ENCODE measurements around the gene MZF1. TPM values are rescaled to one million over a fixed set of nuclear protein-coding genes. Genes with fewer than 3 reads are reported as not detected.

The MZF1 gene
- total and polyA plus RNA-seq, 9 of the 15 experiments (the other 6 are each of a cell fraction or from before 2014, with no cell fraction given) = 0.31 to 29.3 (median 11.5) TPM

GRCh38 chr19:58571575-58571947 lies 1.6 kb downstream of the MZF1 start:
- intact Hi-C loops (cut with micrococcal nuclease) = no loop called here
- no peak for DNase-seq (ENCODE audit: extremely low read depth in 1 of 4, low spot score in 3 of 4)

More at GRCh38 chr19:58571575-58571947, 1.6 kb downstream of the MZF1 start:
- Histone ChIP-seq H3K79me2 (ENCODE audit: control insufficient read depth, insufficient read depth, low read length) (peaks cover 19% of the 10 kb centered on the region), H3K36me3 (ENCODE audit: control insufficient read depth, insufficient read depth, low read length) (peaks cover 42% of the 10 kb centered on the region; the same call in 2 of the 3 replicates), H3K4me3 (no peak overlapping the region), H3K27ac (ENCODE audit: extremely low read depth, low read depth, low read length) (no peak overlapping the region), H3K9ac (ENCODE audit: insufficient read depth in 1 of 2, low read depth in 2 of 2, low read length in 2 of 2) (no peak overlapping the region), H3K9me1 (ENCODE audit: control insufficient read depth, insufficient read depth, low read length) (no peaks in the 10 kb centered on the region), H3K4me1 (replicated peaks in 1 of 2; ENCODE audit: control insufficient read depth in 2 of 2, insufficient read depth in 2 of 2, low read length in 2 of 2) (peaks cover 25 to 33% of the 10 kb centered on the region in 2 experiments; a peak in 4 of 5 replicates), H3K27me3 (ENCODE audit: control insufficient read depth in 2 of 2, insufficient read depth in 2 of 2, low read length in 2 of 2) (no peaks in the 10 kb centered on the region), H3K4me2 (ENCODE audit: insufficient read depth, low read length) (peak overlapping the region; percentile 96; the same call in 1 of the 2 replicates), H4K20me1 (replicated peaks; ENCODE audit: control insufficient read depth, insufficient read depth, low read length) (no peaks in the 10 kb centered on the region), H3K9me3 (replicated peaks; ENCODE audit: control insufficient read depth, insufficient read depth, low read depth, low read length) (no peaks in the 10 kb centered on the region), H2AFZ (ENCODE audit: low read depth, low read length) (no peak overlapping the region)
- ChIA-PET CTCF (ENCODE audit: low intra/inter-chr PET ratio) (no interaction called here), POLR2A (interaction anchor here (0.7 to 2.9 kb wide), 3 partner anchors 8 to 16 kb away, joined by 3 to 24 read pairs (median 4); partner anchors contain the start of gene CHMP2A)
- no peak for ATAC-seq
- 89% methylated on average over 8 of the region's 8 CpGs for WGBS (ENCODE audit: insufficient coverage, low coverage, missing lambda C conversion rate)
- no peak for TF ChIP-seq ZNF212 (CRISPR knock-in tag; IDR thresholded peaks at IDR 0.05)
- TF ChIP-seq TEAD4 (IDR thresholded peaks at IDR 0.05; ENCODE audit: low read length) = no peak
- no peak for TF ChIP-seq TEAD4 (CRISPR knock-in tag; IDR thresholded peaks at IDR 0.05; ENCODE audit: borderline replicate concordance)
- no peak for TF ChIP-seq TFAM (CRISPR knock-in tag; conservative IDR thresholded peaks at IDR 0.05)
- TF ChIP-seq, protein P1, sequence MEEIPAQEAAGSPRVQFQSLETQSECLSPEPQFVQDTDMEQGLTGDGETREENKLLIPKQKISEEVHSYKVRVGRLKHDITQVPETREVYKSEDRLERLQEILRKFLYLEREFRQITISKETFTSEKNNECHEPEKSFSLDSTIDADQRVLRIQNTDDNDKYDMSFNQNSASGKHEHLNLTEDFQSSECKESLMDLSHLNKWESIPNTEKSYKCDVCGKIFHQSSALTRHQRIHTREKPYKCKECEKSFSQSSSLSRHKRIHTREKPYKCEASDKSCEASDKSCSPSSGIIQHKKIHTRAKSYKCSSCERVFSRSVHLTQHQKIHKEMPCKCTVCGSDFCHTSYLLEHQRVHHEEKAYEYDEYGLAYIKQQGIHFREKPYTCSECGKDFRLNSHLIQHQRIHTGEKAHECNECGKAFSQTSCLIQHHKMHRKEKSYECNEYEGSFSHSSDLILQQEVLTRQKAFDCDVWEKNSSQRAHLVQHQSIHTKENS (CRISPR knock-in tag; IDR thresholded peaks at IDR 0.05) = no peak
- no peak for TF ChIP-seq NBN (IDR thresholded peaks at IDR 0.05; ENCODE audit: low read depth)
- no peak for TF ChIP-seq STAT5B (CRISPR knock-in tag; IDR thresholded peaks at IDR 0.05)
- TF ChIP-seq MAFF (IDR thresholded peaks at IDR 0.05; ENCODE audit: low read length) = no peak
- no peak for TF ChIP-seq ZNF583 (CRISPR knock-in tag; IDR thresholded peaks at IDR 0.05)
- no peak for TF ChIP-seq ZNF436 (CRISPR knock-in tag; IDR thresholded peaks at IDR 0.05)
- TF ChIP-seq, protein P2, sequence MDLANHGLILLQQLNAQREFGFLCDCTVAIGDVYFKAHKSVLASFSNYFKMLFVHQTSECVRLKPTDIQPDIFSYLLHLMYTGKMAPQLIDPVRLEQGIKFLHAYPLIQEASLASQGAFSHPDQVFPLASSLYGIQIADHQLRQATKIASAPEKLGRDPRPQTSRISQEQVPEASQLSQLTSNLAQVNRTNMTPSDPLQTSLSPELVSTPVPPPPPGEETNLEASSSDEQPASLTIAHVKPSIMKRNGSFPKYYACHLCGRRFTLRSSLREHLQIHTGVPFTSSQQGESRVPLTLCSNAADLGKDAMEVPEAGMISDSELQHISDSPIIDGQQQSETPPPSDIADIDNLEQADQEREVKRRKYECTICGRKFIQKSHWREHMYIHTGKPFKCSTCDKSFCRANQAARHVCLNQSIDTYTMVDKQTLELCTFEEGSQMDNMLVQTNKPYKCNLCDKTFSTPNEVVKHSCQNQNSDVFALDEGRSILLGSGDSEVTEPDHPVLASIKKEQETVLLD (IDR thresholded peaks at IDR 0.05) = no peak
- TF ChIP-seq MCM7 (IDR thresholded peaks at IDR 0.05) = no peak
- no peak for TF ChIP-seq ZNF175 (CRISPR knock-in tag; IDR thresholded peaks at IDR 0.05; ENCODE audit: low read depth)
- no TSS peak for BruUV-seq (replicated peaks)
- FAIRE-seq = no peak
- in situ Hi-C loops (cut with MboI) = no loop called here

All from K562 (cell line).